ENCODE measurements around the gene STARD3NL. TPM values are rescaled to one million over a fixed set of nuclear protein-coding genes. Genes with fewer than 3 reads are reported as not detected.

Gene STARD3NL
- total and polyA plus RNA-seq, 2 of the 4 experiments (the other 2 are of a cell fraction) = 51.6 to 69.7 TPM

DNA sequence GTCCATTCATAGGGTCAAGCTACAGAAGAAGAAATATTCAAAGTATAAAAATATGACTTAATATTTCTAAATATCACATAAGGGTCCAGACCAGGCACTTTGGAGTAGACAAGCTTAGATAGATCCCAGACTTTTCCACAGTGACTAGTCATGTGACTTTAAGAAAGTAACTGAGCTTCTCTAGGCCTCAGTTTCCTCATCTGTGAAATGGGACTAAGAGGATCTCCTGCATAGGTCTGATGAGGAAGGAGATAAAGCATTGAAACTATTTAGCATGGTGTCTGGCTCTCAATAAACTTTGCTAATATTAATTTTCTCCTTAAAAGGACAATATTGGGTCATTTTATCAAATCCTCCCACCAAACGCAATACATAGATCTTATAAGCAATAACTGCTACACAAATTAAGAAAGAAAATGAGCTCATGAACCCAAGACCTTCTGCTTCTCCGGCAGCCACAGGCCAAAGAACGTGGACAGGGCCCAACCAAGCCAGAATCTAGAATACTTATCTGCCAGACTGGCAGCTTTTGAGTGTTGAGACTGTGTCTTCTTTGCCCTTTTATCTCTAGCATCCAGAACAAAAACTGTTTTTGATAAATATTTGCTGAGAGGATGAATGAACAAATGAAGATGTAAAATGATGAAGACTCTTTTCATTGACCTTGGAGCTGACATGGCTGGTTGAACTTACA lies 97.0 kb downstream of the STARD3NL start:
- Histone ChIP-seq H3K9me1 (ENCODE audit: insufficient read depth, low read length) (no peaks in the 10 kb centered on the region), H3K23ac (ENCODE audit: low read depth, low read length) (no peak overlapping the region), H2AK5ac (ENCODE audit: low read depth, low read length) (no peak overlapping the region), H4K20me1 (ENCODE audit: insufficient read depth, low read length) (no peaks in the 10 kb centered on the region), H3K4ac (ENCODE audit: low read depth, low read length) (no peak overlapping the region), H3K9ac (ENCODE audit: low read depth, low read length) (no peak overlapping the region), H3K9me3 (ENCODE audit: control insufficient read depth, insufficient read depth, low read length) (no peaks in the 10 kb centered on the region), H4K5ac (ENCODE audit: low read depth, low read length) (no peak overlapping the region), H3K56ac (ENCODE audit: extremely low read depth, insufficient read depth, low read length) (no peak overlapping the region), H3K27me3 (ENCODE audit: control insufficient read depth, insufficient read depth, low read length) (no peaks in the 10 kb centered on the region), H3K14ac (replicated peaks; ENCODE audit: low read depth, low read length) (no peak overlapping the region), H3K79me1 (ENCODE audit: low read depth in 1 of 2, low read length in 2 of 2) (no peaks in the 10 kb centered on the region), H4K91ac (ENCODE audit: insufficient read depth, low read depth, low read length) (no peak overlapping the region), H2BK5ac (ENCODE audit: low read depth, low read length, poor library complexity, severe bottlenecking) (no peak overlapping the region), H2AFZ (replicated peaks; ENCODE audit: low read length, poor library complexity) (no peak overlapping the region), H4K8ac (ENCODE audit: low read depth in 2 of 2, low read length in 2 of 2) (no peak overlapping the region), H3K4me3 (ENCODE audit: insufficient read depth, low read depth, low read length) (no peak overlapping the region), H3K4me2 (ENCODE audit: low read depth, low read length) (no peak overlapping the region), H3K36me3 (ENCODE audit: control insufficient read depth, insufficient read depth, low read length) (no peaks in the 10 kb centered on the region), H3K27ac (ENCODE audit: insufficient read depth, low read length) (no peak overlapping the region), H3K4me1 (ENCODE audit: control insufficient read depth, insufficient read depth, low read length) (no peaks in the 10 kb centered on the region), H3K18ac (ENCODE audit: low read depth, low read length) (no peak overlapping the region), H2AK9ac (replicated peaks; ENCODE audit: low read depth, low read length, poor library complexity) (no peak overlapping the region), H2BK20ac (ENCODE audit: low read depth, low read length) (no peak overlapping the region), H2BK120ac (ENCODE audit: low read depth, low read length) (no peak overlapping the region), H2BK15ac (ENCODE audit: low read depth, low read length) (no peak overlapping the region)
- DNase-seq = no peak
- intact Hi-C loops (cut with micrococcal nuclease) = no loop called here
- ChIA-PET CTCF (no interaction called here), POLR2A (ENCODE audit: unreplicated experiment) (no interaction called here)
- dilution Hi-C loops (cut with HindIII; ENCODE audit: low sequenced_read_pairs, unreplicated experiment) = no loop called here
- WGBS, 2 experiments (ENCODE audit: extremely low coverage in 2 of 2, insufficient read length in 1 of 2) = no CpG with 5 or more reads among the region's 3 CpGs
- TF ChIP-seq RAD21 (IDR thresholded peaks at IDR 0.05; ENCODE audit: low read length) = no peak
- TF ChIP-seq NFE2L2 (IDR thresholded peaks at IDR 0.05; ENCODE audit: low read depth, low read length) = no peak
- no peak for TF ChIP-seq RCOR1 (IDR thresholded peaks at IDR 0.05; ENCODE audit: insufficient replicate concordance, low read length)
- TF ChIP-seq POLR2A (IDR thresholded peaks at IDR 0.05; ENCODE audit: low read depth, low read length) = no peak
- no peak for TF ChIP-seq CHD1 (IDR thresholded peaks at IDR 0.05; ENCODE audit: low read depth, low read length)
- TF ChIP-seq BHLHE40 (IDR thresholded peaks at IDR 0.05; ENCODE audit: low read depth, low read length) = no peak
- TF ChIP-seq MXI1 (IDR thresholded peaks at IDR 0.05; ENCODE audit: borderline replicate concordance, low read depth, low read length) = no peak
- TF ChIP-seq, protein P1, sequence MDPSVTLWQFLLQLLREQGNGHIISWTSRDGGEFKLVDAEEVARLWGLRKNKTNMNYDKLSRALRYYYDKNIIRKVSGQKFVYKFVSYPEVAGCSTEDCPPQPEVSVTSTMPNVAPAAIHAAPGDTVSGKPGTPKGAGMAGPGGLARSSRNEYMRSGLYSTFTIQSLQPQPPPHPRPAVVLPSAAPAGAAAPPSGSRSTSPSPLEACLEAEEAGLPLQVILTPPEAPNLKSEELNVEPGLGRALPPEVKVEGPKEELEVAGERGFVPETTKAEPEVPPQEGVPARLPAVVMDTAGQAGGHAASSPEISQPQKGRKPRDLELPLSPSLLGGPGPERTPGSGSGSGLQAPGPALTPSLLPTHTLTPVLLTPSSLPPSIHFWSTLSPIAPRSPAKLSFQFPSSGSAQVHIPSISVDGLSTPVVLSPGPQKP (IDR thresholded peaks at IDR 0.05; ENCODE audit: borderline replicate concordance, low read depth, low read length) = no peak
- TF ChIP-seq, protein P2, sequence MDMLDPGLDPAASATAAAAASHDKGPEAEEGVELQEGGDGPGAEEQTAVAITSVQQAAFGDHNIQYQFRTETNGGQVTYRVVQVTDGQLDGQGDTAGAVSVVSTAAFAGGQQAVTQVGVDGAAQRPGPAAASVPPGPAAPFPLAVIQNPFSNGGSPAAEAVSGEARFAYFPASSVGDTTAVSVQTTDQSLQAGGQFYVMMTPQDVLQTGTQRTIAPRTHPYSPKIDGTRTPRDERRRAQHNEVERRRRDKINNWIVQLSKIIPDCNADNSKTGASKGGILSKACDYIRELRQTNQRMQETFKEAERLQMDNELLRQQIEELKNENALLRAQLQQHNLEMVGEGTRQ (IDR thresholded peaks at IDR 0.05; ENCODE audit: low read depth, low read length) = no peak
- TF ChIP-seq SMC3 (IDR thresholded peaks at IDR 0.05; ENCODE audit: low read depth, low read length) = no peak
- TF ChIP-seq RFX5 (IDR thresholded peaks at IDR 0.05; ENCODE audit: low read depth, low read length) = no peak
- TF ChIP-seq, protein P3, sequence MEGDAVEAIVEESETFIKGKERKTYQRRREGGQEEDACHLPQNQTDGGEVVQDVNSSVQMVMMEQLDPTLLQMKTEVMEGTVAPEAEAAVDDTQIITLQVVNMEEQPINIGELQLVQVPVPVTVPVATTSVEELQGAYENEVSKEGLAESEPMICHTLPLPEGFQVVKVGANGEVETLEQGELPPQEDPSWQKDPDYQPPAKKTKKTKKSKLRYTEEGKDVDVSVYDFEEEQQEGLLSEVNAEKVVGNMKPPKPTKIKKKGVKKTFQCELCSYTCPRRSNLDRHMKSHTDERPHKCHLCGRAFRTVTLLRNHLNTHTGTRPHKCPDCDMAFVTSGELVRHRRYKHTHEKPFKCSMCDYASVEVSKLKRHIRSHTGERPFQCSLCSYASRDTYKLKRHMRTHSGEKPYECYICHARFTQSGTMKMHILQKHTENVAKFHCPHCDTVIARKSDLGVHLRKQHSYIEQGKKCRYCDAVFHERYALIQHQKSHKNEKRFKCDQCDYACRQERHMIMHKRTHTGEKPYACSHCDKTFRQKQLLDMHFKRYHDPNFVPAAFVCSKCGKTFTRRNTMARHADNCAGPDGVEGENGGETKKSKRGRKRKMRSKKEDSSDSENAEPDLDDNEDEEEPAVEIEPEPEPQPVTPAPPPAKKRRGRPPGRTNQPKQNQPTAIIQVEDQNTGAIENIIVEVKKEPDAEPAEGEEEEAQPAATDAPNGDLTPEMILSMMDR (conservative IDR thresholded peaks at IDR 0.05; ENCODE audit: low read depth, low read length) = no peak
- no peak for TF ChIP-seq FOS (IDR thresholded peaks at IDR 0.05; ENCODE audit: low read depth, low read length)
- no peak for TF ChIP-seq CEBPB (IDR thresholded peaks at IDR 0.05; ENCODE audit: low read depth, low read length)
- no peak for TF ChIP-seq MAFK (IDR thresholded peaks at IDR 0.05; ENCODE audit: low read depth, low read length)
- no peak for TF ChIP-seq MAZ (IDR thresholded peaks at IDR 0.05; ENCODE audit: borderline replicate concordance, low read depth, low read length)
- no TSS peak for BruUV-seq (replicated peaks)
- ATAC-seq (ENCODE audit: low read depth) = no peak
- in situ Hi-C loops (cut with MboI; ENCODE audit: low sequenced_read_pairs) = no loop called here

Data from IMR-90 (cell line).